Ovary (tissue), 10 donors: ENCODE measurements around the gene CST6. TPM values are rescaled to one million over a fixed set of nuclear protein-coding genes. Genes with fewer than 3 reads are reported as not detected.
A peak's percentile ranks its signal among the peaks of the same experiment; 100 is the strongest.

Experiments
- DNase-seq, 5 donors: peaks; one replicate each; pipeline ENCODE4 v3.0.0-alpha.2; 2019 to 2020
- H3K27ac ChIP-seq, 2 donors: fragments of 200-600 bp; one replicate each; pipeline versions ENCODE4 v1.5.1 to v1.8.0; 2019 to 2022
- H3K27me3 ChIP-seq: fragments of 200-600 bp; one replicate; pipeline ENCODE4 v1.8.0; 2022
- H3K36me3 ChIP-seq: fragments of 200-600 bp; sonication (generic); one replicate; pipeline ENCODE4 v1.5.1; 2019
- H3K4me1 ChIP-seq: one replicate; pipeline ENCODE4 v1.8.1; 2013; ENCODE audit warnings: mild to moderate bottlenecking, moderate library complexity; ENCODE audit not compliant: insufficient read depth
- H3K4me3 ChIP-seq: fragments of 200-600 bp; sonication (generic); one replicate; pipeline ENCODE4 v1.5.1; 2017
- H3K9me3 ChIP-seq, 2 donors: fragments of 200-600 bp in 1 of 2; sonication (generic) in 1 of 2; one replicate each; pipeline versions ENCODE4 v1.5.1 to v1.8.1; 2013 to 2019; ENCODE audit warnings: mild to moderate bottlenecking in 1 of 2, moderate library complexity in 1 of 2
- EP300 ChIP-seq: sonication (generic); formaldehyde crosslinking; IDR thresholded peaks from one replicate; pipeline ENCODE4 v1.6.1; 2017; ENCODE audit warnings: antibody characterized with exemption
- POLR2A ChIP-seq: fragments of 450-650 bp; IDR thresholded peaks from one replicate; pipeline ENCODE4 v1.6.1; 2017; ENCODE audit warnings: antibody characterized with exemption, mild to moderate bottlenecking, moderate library complexity
- WGBS, 3 donors: extraction: QIAGEN DNeasy Blood & Tissue Kit in 1 of 3; methylation state at CpG; one replicate each; pipeline versions ENCODE4 v1.1.5 to v1.1.7; 2013 to 2017; 5-methylcytosine and 5-hydroxymethylcytosine counted together
- intact Hi-C, 4 donors: fragments of 100-400 bp; cut with DNase I; formaldehyde crosslinking; loops; one replicate each; pipeline versions ENCODE4 v1.11.0 to v1.15.1; 2022 to 2023
- long read RNA-seq, 3 donors: library from polyadenylated mRNA in 2 of 3; unstranded in 2 of 3; transcript quantifications; one replicate each; pipeline ENCODE4 v2.0.0 and lab custom pipeline, GENCODE V29; 2021 to 2026
- polyA plus RNA-seq, 2 donors: library from polyadenylated mRNA; stranded (reverse); fragments of 200-250 nt in 1 of 2; fragments of 350-450 nt in 1 of 2; fragmentation: Illumina TruSeq in 1 of 2; extraction: RNeasy Lipid Tissue Mini Kit (QIAGEN cat#74804) in 1 of 2; gene quantifications; one replicate each; pipeline ENCODE4 v1.2.3, GENCODE V29; 2013 to 2014
- total RNA-seq, 7 donors: library from RNA; depleted of rRNA in 2 of 7; stranded (reverse); fragments of >200 nt in 2 of 7; fragmentation: NEBNext Ultra II Directional in 3 of 7; extraction: Animal tissue kit (Norgen Biotek cat#: 25700) in 3 of 7; gene quantifications; one replicate each; pipeline versions ENCODE4 v1.1.0 to v1.2.4, GENCODE V29; 2016 to 2023
- TF ChIP-seq, protein P1 (sequence below), 3 donors: fragments of 450-650 bp in 2 of 3; fragments of 200-600 bp in 1 of 3; IDR thresholded peaks; one replicate each; pipeline versions ENCODE4 v1.5.1 to v1.8.0; 2016 to 2022; ENCODE audit warnings: antibody characterized with exemption in 3 of 3, mild to moderate bottlenecking in 1 of 3
- donor health status: DM: no; HTN: no; CAD: no; lungs with moderate emphysema.
- donor health status: DM: no; HTN: no; CAD: no.
- donor health status: Bipolar disorder and iron deficiency.
- donor health status: DM: yes; HTN: yes; CAD: no.
- donor health status: DM: no; HTN: no; CAD: no.
- donor health status: DM: yes; HTN: yes; CAD: no.

CST6 gene, protein sequence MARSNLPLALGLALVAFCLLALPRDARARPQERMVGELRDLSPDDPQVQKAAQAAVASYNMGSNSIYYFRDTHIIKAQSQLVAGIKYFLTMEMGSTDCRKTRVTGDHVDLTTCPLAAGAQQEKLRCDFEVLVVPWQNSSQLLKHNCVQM
- total RNA-seq, result 10 to 100 TPM in 1 of 7 donors, under 1 TPM in 4, not detected in 2; 0.32 to 25.4 (median 0.84) TPM
- under 1 TPM in 1 of 2 donors, not detected in 1; 0.30 TPM for polyA plus RNA-seq
- long read RNA-seq, donor 1, result 0 reads
- long read RNA-seq, donor 2, transcript CST6-201 (3 exons, 759 nt), result major isoform, 8 of 8 reads
- long read RNA-seq, donor 2, partial matches to known transcripts, result 0 of 8 reads
- long read RNA-seq, donor 2, other reads (novel, unspliced or antisense), result 0 of 8 reads
- long read RNA-seq, donor 3, result 0 reads

DNA sequence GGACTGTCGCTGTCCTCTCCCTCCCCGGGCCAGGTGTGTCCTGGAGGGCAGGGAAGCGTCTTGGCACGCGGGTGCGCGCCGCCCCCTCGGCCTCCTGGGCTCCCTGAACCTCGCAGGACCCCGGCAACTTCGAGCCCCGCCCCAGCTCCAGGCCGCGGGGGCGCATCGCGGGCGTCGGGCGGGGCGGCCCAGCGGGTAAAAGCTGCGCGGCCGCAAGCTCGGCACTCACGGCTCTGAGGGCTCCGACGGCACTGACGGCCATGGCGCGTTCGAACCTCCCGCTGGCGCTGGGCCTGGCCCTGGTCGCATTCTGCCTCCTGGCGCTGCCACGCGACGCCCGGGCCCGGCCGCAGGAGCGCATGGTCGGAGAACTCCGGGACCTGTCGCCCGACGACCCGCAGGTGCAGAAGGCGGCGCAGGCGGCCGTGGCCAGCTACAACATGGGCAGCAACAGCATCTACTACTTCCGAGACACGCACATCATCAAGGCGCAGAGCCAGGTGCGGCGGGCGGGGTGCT is at the start of gene CST6:
CST6 (plus strand) TSS at position 224 of the 519 bp plus-strand sequence; CDS start at position 261, 37 bp downstream.
- WGBS, 3 donors, result 5 to 14% (median 6%) methylated on average over 33 to 61 of the region's 61 CpGs
- no peaks in the 10 kb centered on the region for H3K36me3 ChIP-seq
- DNase-seq, result no peak
- intact Hi-C loops, result no loop called here
- H3K4me1 ChIP-seq, result no peaks in the 10 kb centered on the region
- TF ChIP-seq EP300 (no peak), POLR2A (no peak)
- H3K4me3 ChIP-seq, result peak within 1 kb of the TSS; percentile 32
- H3K27me3 ChIP-seq, result no peaks in the 10 kb centered on the region
- no peaks in the 10 kb centered on the region for H3K9me3 ChIP-seq
- H3K27ac ChIP-seq, result no peak within 1 kb of the TSS

DNA sequence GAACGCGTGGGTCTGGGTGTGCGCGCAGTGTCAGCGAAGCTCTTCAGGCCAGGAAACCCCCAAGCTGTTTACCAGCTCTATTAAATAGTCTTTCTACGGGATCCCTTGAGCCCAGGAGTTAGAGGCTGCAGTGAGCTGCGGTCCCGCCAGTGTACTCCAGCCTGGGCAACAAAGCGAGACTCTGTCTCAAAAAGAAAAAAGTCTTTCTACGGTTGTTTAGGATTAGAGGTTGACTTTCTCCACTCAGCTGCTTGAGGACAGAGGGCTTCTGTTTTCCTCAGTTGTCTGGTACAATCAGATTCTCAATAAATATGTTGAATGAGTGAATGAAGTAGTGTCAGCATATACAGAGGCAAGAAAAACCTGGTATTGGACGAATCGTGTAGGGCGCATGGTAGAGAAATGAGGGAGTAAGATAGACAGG is 49.7 kb upstream of the CST6 start:
- peaks cover 9% of the 10 kb centered on the region for H3K4me1 ChIP-seq
- peak overlapping the region; percentile 99 for H3K4me3 ChIP-seq
- no peaks in the 10 kb centered on the region for H3K9me3 ChIP-seq
- WGBS, 3 donors, result 4 to 7% (median 5%) methylated on average over 13 of the region's 13 CpGs
- H3K36me3 ChIP-seq, result no peaks in the 10 kb centered on the region
- TF ChIP-seq POLR2A, result no peak
- TF ChIP-seq, protein P1, sequence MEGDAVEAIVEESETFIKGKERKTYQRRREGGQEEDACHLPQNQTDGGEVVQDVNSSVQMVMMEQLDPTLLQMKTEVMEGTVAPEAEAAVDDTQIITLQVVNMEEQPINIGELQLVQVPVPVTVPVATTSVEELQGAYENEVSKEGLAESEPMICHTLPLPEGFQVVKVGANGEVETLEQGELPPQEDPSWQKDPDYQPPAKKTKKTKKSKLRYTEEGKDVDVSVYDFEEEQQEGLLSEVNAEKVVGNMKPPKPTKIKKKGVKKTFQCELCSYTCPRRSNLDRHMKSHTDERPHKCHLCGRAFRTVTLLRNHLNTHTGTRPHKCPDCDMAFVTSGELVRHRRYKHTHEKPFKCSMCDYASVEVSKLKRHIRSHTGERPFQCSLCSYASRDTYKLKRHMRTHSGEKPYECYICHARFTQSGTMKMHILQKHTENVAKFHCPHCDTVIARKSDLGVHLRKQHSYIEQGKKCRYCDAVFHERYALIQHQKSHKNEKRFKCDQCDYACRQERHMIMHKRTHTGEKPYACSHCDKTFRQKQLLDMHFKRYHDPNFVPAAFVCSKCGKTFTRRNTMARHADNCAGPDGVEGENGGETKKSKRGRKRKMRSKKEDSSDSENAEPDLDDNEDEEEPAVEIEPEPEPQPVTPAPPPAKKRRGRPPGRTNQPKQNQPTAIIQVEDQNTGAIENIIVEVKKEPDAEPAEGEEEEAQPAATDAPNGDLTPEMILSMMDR (IDR thresholded peaks at IDR 0.05), result no peak
- no peak for TF ChIP-seq EP300
- no peak for DNase-seq
- H3K27me3 ChIP-seq, result no peaks in the 10 kb centered on the region
- intact Hi-C loops, result loop anchor here in 2 of 4 donors (5.0 to 10.0 kb wide), 3 partner anchors 35 to 77 kb away; partner anchors contain the start of gene FIBP (in 2 of the 2)
- no peak overlapping the region for H3K27ac ChIP-seq

DNA sequence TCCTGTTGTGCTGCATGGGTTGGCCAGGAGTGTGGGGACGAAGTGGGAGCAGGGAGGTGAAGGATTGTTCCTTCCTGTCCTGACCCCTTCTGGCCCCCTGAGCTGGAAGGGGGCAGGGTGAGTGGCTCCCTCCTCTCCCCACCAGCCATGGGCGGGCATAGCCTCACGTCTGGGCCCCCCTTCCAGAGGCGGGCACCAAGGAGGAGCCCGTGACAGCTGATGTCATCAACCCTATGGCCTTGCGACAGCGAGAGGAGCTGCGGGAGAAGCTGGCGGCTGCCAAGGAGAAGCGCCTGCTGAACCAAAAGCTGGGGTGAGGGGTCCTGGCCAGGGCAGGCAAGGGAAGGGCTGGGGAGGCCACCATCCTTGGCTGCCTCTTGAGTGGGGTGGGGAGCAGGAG is 46.9 kb upstream of the CST6 start:
- H3K27ac ChIP-seq, result no peak overlapping the region
- intact Hi-C loops, result loop anchor here in 2 of 4 donors (5.0 to 10.0 kb wide), 4 partner anchors 32 to 80 kb away; partner anchors contain the start of gene FIBP (in 2 of the 2)
- WGBS, 3 donors, result 80 to 88% (median 87%) methylated on average over 7 to 10 of the region's 10 CpGs

DNA sequence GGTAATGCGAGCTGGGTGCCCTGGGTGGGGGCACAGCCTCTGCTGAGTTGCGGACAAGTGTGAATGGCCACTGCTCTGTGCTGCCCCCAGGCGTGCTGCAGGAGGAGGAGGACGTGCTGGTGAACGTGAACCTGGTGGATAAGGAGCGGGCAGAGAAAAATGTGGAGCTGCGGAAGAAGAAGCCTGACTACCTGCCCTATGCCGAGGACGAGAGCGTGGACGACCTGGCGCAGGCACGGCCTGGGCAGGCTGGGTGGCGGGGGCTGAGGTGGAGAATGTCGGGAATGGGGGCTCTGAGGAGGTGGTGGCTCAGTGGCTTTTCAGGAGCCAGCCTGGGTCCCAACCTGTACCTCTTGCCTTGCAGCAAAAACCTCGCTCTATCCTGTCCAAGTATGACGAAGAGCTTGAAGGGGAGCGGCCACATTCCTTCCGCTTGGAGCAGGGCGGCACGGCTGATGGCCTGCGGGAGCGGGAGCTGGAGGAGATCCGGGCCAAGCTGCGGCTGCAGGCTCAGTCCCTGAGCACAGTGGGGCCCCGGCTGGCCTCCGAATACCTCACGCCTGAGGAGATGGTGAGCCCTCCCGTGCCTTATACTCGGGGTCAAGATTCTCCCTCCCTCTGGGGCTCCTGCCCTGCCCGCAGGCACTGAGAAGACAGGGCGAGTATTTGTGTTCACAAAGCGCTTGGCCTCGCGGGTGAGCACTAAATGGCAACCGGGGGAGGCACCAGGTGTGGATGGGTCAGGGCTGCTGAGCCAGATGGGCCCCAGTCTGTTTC is 45.6 kb upstream of the CST6 start:
- 84 to 87% (median 86%) methylated on average over 33 to 36 of the region's 36 CpGs for WGBS, 3 donors
- no peaks in the 10 kb centered on the region for H3K36me3 ChIP-seq
- no peak for DNase-seq
- no peaks in the 10 kb centered on the region for H3K27me3 ChIP-seq
- H3K4me1 ChIP-seq, result peaks cover 9% of the 10 kb centered on the region
- H3K4me3 ChIP-seq, result no peak overlapping the region
- TF ChIP-seq POLR2A (no peak), EP300 (no peak)
- TF ChIP-seq, protein P1 (IDR thresholded peaks at IDR 0.05), result no peak
- no peaks in the 10 kb centered on the region for H3K9me3 ChIP-seq
- H3K27ac ChIP-seq, result no peak overlapping the region
- intact Hi-C loops, result loop anchor here in 2 of 4 donors (5.0 to 10.0 kb wide), 2 partner anchors 44 to 81 kb away; partner anchors contain the start of gene FIBP (in 1 of the 2)

More for the DNA sequence above, 46.9 kb upstream of the CST6 start:
- Histone ChIP-seq H3K9me3 (no peaks in the 10 kb centered on the region), H3K27me3 (no peaks in the 10 kb centered on the region), H3K36me3 (no peaks in the 10 kb centered on the region), H3K4me3 (no peak overlapping the region), H3K4me1 (peaks cover 9% of the 10 kb centered on the region)
- no peak for TF ChIP-seq POLR2A
- no peak for DNase-seq

DNA sequence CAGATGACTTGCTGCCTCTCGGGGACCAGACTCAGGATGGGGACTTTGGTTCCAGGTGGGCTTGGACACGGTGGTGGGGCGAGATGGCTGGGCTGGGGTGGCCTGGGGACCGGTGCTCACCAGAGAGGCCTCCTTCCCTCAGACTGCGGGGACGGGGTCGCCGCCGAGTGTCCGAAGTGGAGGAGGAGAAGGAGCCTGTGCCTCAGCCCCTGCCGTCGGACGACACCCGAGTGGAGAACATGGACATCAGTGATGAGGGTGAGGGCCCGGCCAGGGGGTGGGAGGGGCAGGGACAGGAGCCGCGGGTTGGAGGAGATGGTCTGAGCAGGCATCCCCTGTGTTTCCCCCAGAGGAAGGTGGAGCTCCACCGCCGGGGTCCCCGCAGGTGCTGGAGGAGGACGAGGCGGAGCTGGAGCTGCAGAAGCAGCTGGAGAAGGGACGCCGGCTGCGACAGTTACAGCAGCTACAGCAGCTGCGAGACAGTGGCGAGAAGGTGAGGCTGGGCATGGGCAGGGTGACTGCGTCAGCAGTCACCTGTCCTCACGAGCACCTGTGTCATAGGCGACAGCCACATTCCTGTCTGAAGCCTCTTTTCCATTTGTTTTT is 44.4 kb upstream of the CST6 start:
- no peaks in the 10 kb centered on the region for H3K36me3 ChIP-seq
- intact Hi-C loops, result loop anchor here in 2 of 4 donors (5.0 to 10.0 kb wide), 2 partner anchors 45 to 83 kb away; partner anchors contain the start of gene FIBP (in 1 of the 2)
- no peak for DNase-seq
- no peak for TF ChIP-seq EP300
- no peak for TF ChIP-seq POLR2A
- TF ChIP-seq, protein P1 (IDR thresholded peaks at IDR 0.05), result no peak
- WGBS, 3 donors, result 89 to 90% (median 89%) methylated on average over 30 of the region's 30 CpGs
- no peak overlapping the region for H3K4me3 ChIP-seq
- H3K27me3 ChIP-seq, result no peaks in the 10 kb centered on the region
- no peak overlapping the region for H3K27ac ChIP-seq
- H3K9me3 ChIP-seq, result no peaks in the 10 kb centered on the region
- peaks cover 7% of the 10 kb centered on the region for H3K4me1 ChIP-seq
